ENCODE measurements around the gene ZNF423. TPM values are rescaled to one million over a fixed set of nuclear protein-coding genes. Genes with fewer than 3 reads are reported as not detected.

The ZNF423 gene
- total and polyA plus RNA-seq, 9 of the 15 experiments (the other 6 are each of a cell fraction or from before 2014, with no cell fraction given), result not detected

- TF ChIP-seq NR4A1 (CRISPR knock-in tag; IDR thresholded peaks at IDR 0.05) (no peak), NR4A1 (tag; IDR thresholded peaks at IDR 0.05) (no peak), ELF4 (CRISPR knock-in tag; IDR thresholded peaks at IDR 0.05) (no peak), SP1 (CRISPR knock-in tag; IDR thresholded peaks at IDR 0.05) (no peak), TFAM (CRISPR knock-in tag; conservative IDR thresholded peaks at IDR 0.05) (no peak)
- in situ Hi-C loops (cut with MboI) (no loop called here), intact Hi-C loops (cut with micrococcal nuclease) (no loop called here)
- no TSS peak for BruUV-seq (replicated peaks)
- no peak for ATAC-seq
- 1% methylated on average over 10 of the region's 10 CpGs for WGBS (ENCODE audit: insufficient coverage, low coverage, missing lambda C conversion rate)
- Histone ChIP-seq H3K27ac (ENCODE audit: extremely low read depth, low read depth, low read length) (no peak overlapping the region), H4K20me1 (replicated peaks; ENCODE audit: control insufficient read depth, insufficient read depth, low read length) (no peaks in the 10 kb centered on the region; the same call in 1 of the 2 replicates), H3K9me1 (ENCODE audit: control insufficient read depth, insufficient read depth, low read length) (no peaks in the 10 kb centered on the region), H3K36me3 (ENCODE audit: control insufficient read depth, insufficient read depth, low read length) (no peaks in the 10 kb centered on the region), H2AFZ (ENCODE audit: low read depth, low read length) (no peak overlapping the region), H3K79me2 (ENCODE audit: control insufficient read depth, insufficient read depth, low read length) (no peaks in the 10 kb centered on the region), H3K27me3 (ENCODE audit: control insufficient read depth in 2 of 2, insufficient read depth in 2 of 2, low read length in 2 of 2) (peaks cover 7 to 46% of the 10 kb centered on the region in 2 experiments; a peak in 3 of 5 replicates), H3K4me1 (replicated peaks in 1 of 2; ENCODE audit: control insufficient read depth in 2 of 2, insufficient read depth in 2 of 2, low read length in 2 of 2) (no peaks in the 10 kb centered on the region), H3K9me3 (replicated peaks; ENCODE audit: control insufficient read depth, insufficient read depth, low read depth, low read length) (no peaks in the 10 kb centered on the region), H3K4me3 (no peak overlapping the region), H3K4me2 (ENCODE audit: insufficient read depth, low read length) (no peak overlapping the region), H3K9ac (ENCODE audit: insufficient read depth in 1 of 2, low read depth in 2 of 2, low read length in 2 of 2) (no peak overlapping the region)
- CTCF ChIA-PET (ENCODE audit: low intra/inter-chr PET ratio), result no interaction called here
- FAIRE-seq, result no peak
- POLR2A ChIA-PET, result interaction anchor here (1.0 kb wide), 1 partner anchor 14 kb away, joined by 4 read pairs; no protein-coding TSS in a partner anchor
- DNase-seq (ENCODE audit: extremely low read depth in 1 of 4, low spot score in 3 of 4), result no peak
Measured at GRCh38 chr16:49734331-49734730, 121.6 kb downstream of the ZNF423 start.

GRCh38 chr16:49733313-49734009 lies 122.5 kb downstream of the ZNF423 start:
- Histone ChIP-seq H3K9me3 (replicated peaks; ENCODE audit: control insufficient read depth, insufficient read depth, low read depth, low read length) (no peaks in the 10 kb centered on the region), H3K9me1 (ENCODE audit: control insufficient read depth, insufficient read depth, low read length) (no peaks in the 10 kb centered on the region), H3K27me3 (ENCODE audit: control insufficient read depth in 2 of 2, insufficient read depth in 2 of 2, low read length in 2 of 2) (peaks cover 4 to 37% of the 10 kb centered on the region in 2 experiments; a peak in 4 of 5 replicates), H3K4me1 (replicated peaks in 1 of 2; ENCODE audit: control insufficient read depth in 2 of 2, insufficient read depth in 2 of 2, low read length in 2 of 2) (no peaks in the 10 kb centered on the region), H2AFZ (ENCODE audit: low read depth, low read length) (no peak overlapping the region), H4K20me1 (replicated peaks; ENCODE audit: control insufficient read depth, insufficient read depth, low read length) (no peaks in the 10 kb centered on the region), H3K9ac (ENCODE audit: insufficient read depth in 1 of 2, low read depth in 2 of 2, low read length in 2 of 2) (no peak overlapping the region), H3K4me2 (ENCODE audit: insufficient read depth, low read length) (no peak overlapping the region), H3K36me3 (ENCODE audit: control insufficient read depth, insufficient read depth, low read length) (no peaks in the 10 kb centered on the region), H3K27ac (ENCODE audit: extremely low read depth, low read depth, low read length) (no peak overlapping the region), H3K79me2 (ENCODE audit: control insufficient read depth, insufficient read depth, low read length) (no peaks in the 10 kb centered on the region), H3K4me3 (no peak overlapping the region)
- no peak for DNase-seq (ENCODE audit: extremely low read depth in 1 of 4, low spot score in 3 of 4)
- POLR2A ChIA-PET, result no interaction called here
- 0% methylated on average over 10 of the region's 10 CpGs for WGBS (ENCODE audit: insufficient coverage, low coverage, missing lambda C conversion rate)
- CTCF ChIA-PET (ENCODE audit: low intra/inter-chr PET ratio), result no interaction called here
- no peak for ATAC-seq
- in situ Hi-C loops (cut with MboI) (no loop called here), intact Hi-C loops (cut with micrococcal nuclease) (no loop called here)
- no TSS peak for BruUV-seq (replicated peaks)
- no peak for FAIRE-seq
- TF ChIP-seq ZNF79 (CRISPR knock-in tag; IDR thresholded peaks at IDR 0.05; ENCODE audit: low read depth) (no peak), ZNF584 (CRISPR knock-in tag; IDR thresholded peaks at IDR 0.05; ENCODE audit: low read depth) (no peak), ZNF316 (IDR thresholded peaks at IDR 0.05) (peak; percentile 60), C11orf30 (IDR thresholded peaks at IDR 0.05; ENCODE audit: low read depth) (peak; percentile 50; the same call in 1 of the 2 replicates), ZNF785 (CRISPR knock-in tag; IDR thresholded peaks at IDR 0.05) (no peak), NBN (IDR thresholded peaks at IDR 0.05; ENCODE audit: low read depth) (no peak), MAFK (IDR thresholded peaks at IDR 0.05; ENCODE audit: low read length) (peak; percentile 39; the same call in 1 of the 2 replicates), NFIC (IDR thresholded peaks at IDR 0.05) (no peak), HDAC2 (IDR thresholded peaks at IDR 0.05) (no peak), BRD9 (IDR thresholded peaks at IDR 0.05; ENCODE audit: low read depth, partially characterized antibody) (no peak), MAFG (tag; conservative IDR thresholded peaks at IDR 0.05) (peak; percentile 41; the same call in 1 of the 2 replicates), MAFF (IDR thresholded peaks at IDR 0.05; ENCODE audit: low read length) (peak; percentile 42)
